GM23248 (cell line): ENCODE measurements around the gene LILRB1. TPM values are rescaled to one million over a fixed set of nuclear protein-coding genes. Genes with fewer than 3 reads are reported as not detected.
"Not testable (repeated sequence)": the region's sequence is repeated elsewhere in the genome, so short reads cannot be mapped to it uniquely, and the experiment has no call there.

Experiments used
- DNase-seq: peaks from one replicate; pipeline ENCODE4 v3.0.0-alpha.2; 2015
- H2AFZ ChIP-seq: fragments of 200-600 bp; sonication (generic); 2 replicates; pipeline ENCODE4 v1.6.1; 2016; ENCODE audit warnings: antibody characterized with exemption
- H3F3A ChIP-seq: fragments of 200-600 bp; sonication (generic); 2 replicates; pipeline ENCODE4 v1.6.1; 2016; ENCODE audit warnings: mild to moderate bottlenecking, antibody characterized with exemption, mixed run types; ENCODE audit not compliant: insufficient read depth
- H3K27ac ChIP-seq: fragments of 200-600 bp; sonication (generic); 2 replicates; pipeline ENCODE4 v1.5.1; 2016; ENCODE audit warnings: mild to moderate bottlenecking
- H3K27me3 ChIP-seq: fragments of 200-600 bp; sonication (generic); replicated peaks from 2 replicates; pipeline ENCODE4 v1.6.1; 2016; ENCODE audit warnings: mild to moderate bottlenecking; ENCODE audit not compliant: insufficient read depth
- H3K36me3 ChIP-seq: fragments of 200-600 bp; sonication (generic); 2 replicates; pipeline ENCODE4 v1.6.1; 2016; ENCODE audit warnings: low read depth, mild to moderate bottlenecking
- H3K4me1 ChIP-seq: fragments of 200-600 bp; sonication (generic); 2 replicates; pipeline ENCODE4 v1.6.1; 2016; ENCODE audit warnings: mild to moderate bottlenecking; ENCODE audit not compliant: insufficient read depth
- H3K4me2 ChIP-seq: fragments of 200-600 bp; sonication (generic); one replicate; pipeline ENCODE4 v1.6.1; 2016; ENCODE audit warnings: mild to moderate bottlenecking; ENCODE audit not compliant: unreplicated experiment
- H3K4me3 ChIP-seq: fragments of 200-600 bp; sonication (generic); 2 replicates; pipeline ENCODE4 v1.5.1; 2016; ENCODE audit warnings: mild to moderate bottlenecking
- H3K79me2 ChIP-seq: fragments of 200-600 bp; sonication (generic); 2 replicates; pipeline ENCODE4 v1.6.1; 2016; ENCODE audit warnings: mild to moderate bottlenecking; ENCODE audit not compliant: insufficient read depth
- H3K9ac ChIP-seq: fragments of 200-600 bp; sonication (generic); 2 replicates; pipeline ENCODE4 v1.6.1; 2016; ENCODE audit warnings: mild to moderate bottlenecking
- H3K9me2 ChIP-seq: fragments of 200-600 bp; sonication (generic); 2 replicates; pipeline ENCODE4 v1.6.1; 2016; ENCODE audit warnings: mixed run types, mild to moderate bottlenecking, moderate library complexity; ENCODE audit not compliant: insufficient read depth
- H3K9me3 ChIP-seq: fragments of 200-600 bp; sonication (generic); one replicate; pipeline ENCODE4 v1.6.1; 2017; ENCODE audit warnings: low read depth
- H4K20me1 ChIP-seq: fragments of 200-600 bp; sonication (generic); 2 replicates; pipeline ENCODE4 v1.6.0; 2016; ENCODE audit not compliant: insufficient read depth
- EZH2 ChIP-seq: fragments of 200-600 bp; sonication (generic); IDR thresholded peaks from 2 replicates; pipeline ENCODE4 v1.6.1; 2018; ENCODE audit warnings: antibody characterized with exemption, mild to moderate bottlenecking; ENCODE audit not compliant: insufficient read depth, poor library complexity, severe bottlenecking
- EZH2phosphoT487 ChIP-seq: fragments of 200-600 bp; sonication (generic); IDR thresholded peaks from 2 replicates; pipeline ENCODE4 v1.6.1; 2018; ENCODE audit warnings: antibody characterized with exemption, moderate library complexity, mild to moderate bottlenecking, low read depth; ENCODE audit not compliant: insufficient read depth
- WGBS, 2 experiments: methylation state at CpG; one replicate each; pipeline ENCODE4 v1.1.6; 2015 to 2017; ENCODE audit warnings: low lambda C conversion rate in 2 of 2, low coverage in 1 of 2; ENCODE audit errors: missing lambda C conversion rate in 2 of 2; 5-methylcytosine and 5-hydroxymethylcytosine counted together
- in situ Hi-C: fragments of 300-500 bp; cut with MboI; formaldehyde crosslinking; loops from 2 replicates; pipeline ENCODE4 v1.15.0; 2020
- polyA plus RNA-seq: library from polyadenylated mRNA; unstranded; fragments of >200 nt; fragmentation: Nextera tagmentation; extraction: Ambion mirVana; gene quantifications from 2 replicates; pipeline ENCODE4 v1.2.1, GENCODE V29; 2016
- total RNA-seq: library from RNA; depleted of rRNA; stranded (reverse); fragments of >200 nt; shearing (Covaris generic); gene quantifications from 2 replicates; pipeline ENCODE4 v1.2.3, GENCODE V29; 2014

LILRB1 gene
- total and polyA plus RNA-seq, 2 experiments from 2014 or later = 0.06 TPM; not detected in 1

GRCh38 chr19:54620464-54620863 lies 9.8 kb upstream of the LILRB1 start:
- WGBS, 2 experiments = 12 to 17% methylated on average over 4 of the region's 4 CpGs
- Histone ChIP-seq H2AFZ (no peak overlapping the region), H4K20me1 (no peaks in the 10 kb centered on the region), H3F3A (no peaks in the 10 kb centered on the region), H3K9ac (no peak overlapping the region), H3K4me3 (no peak overlapping the region), H3K4me1 (no peaks in the 10 kb centered on the region), H3K9me3 (no peaks in the 10 kb centered on the region), H3K4me2 (no peak overlapping the region), H3K9me2 (no peaks in the 10 kb centered on the region), H3K79me2 (no peaks in the 10 kb centered on the region), H3K36me3 (no peaks in the 10 kb centered on the region), H3K27ac (no peak overlapping the region), H3K27me3 (no peaks in the 10 kb centered on the region)
- no peak for DNase-seq
- in situ Hi-C loops = no loop called here
- TF ChIP-seq EZH2phosphoT487 (no peak), EZH2 (no peak)

GRCh38 chr19:54622431-54622830 lies 7.9 kb upstream of the LILRB1 start:
- H3K4me2 ChIP-seq = no peak overlapping the region
- H2AFZ ChIP-seq = no peak overlapping the region
- no peak overlapping the region for H3K9ac ChIP-seq
- no peaks in the 10 kb centered on the region for H3K4me1 ChIP-seq
- no peaks in the 10 kb centered on the region for H3K27me3 ChIP-seq
- H3F3A ChIP-seq = no peaks in the 10 kb centered on the region
- WGBS, 2 experiments = 5 to 18% methylated on average over 4 of the region's 4 CpGs
- no peak overlapping the region for H3K27ac ChIP-seq
- in situ Hi-C loops = no loop called here
- H3K9me3 ChIP-seq = no peaks in the 10 kb centered on the region
- TF ChIP-seq EZH2phosphoT487 = no peak
- TF ChIP-seq EZH2 = no peak
- no peaks in the 10 kb centered on the region for H4K20me1 ChIP-seq
- H3K4me3 ChIP-seq = no peak overlapping the region
- no peaks in the 10 kb centered on the region for H3K79me2 ChIP-seq
- DNase-seq = no peak
- H3K9me2 ChIP-seq = no peaks in the 10 kb centered on the region
- H3K36me3 ChIP-seq = no peaks in the 10 kb centered on the region

DNA sequence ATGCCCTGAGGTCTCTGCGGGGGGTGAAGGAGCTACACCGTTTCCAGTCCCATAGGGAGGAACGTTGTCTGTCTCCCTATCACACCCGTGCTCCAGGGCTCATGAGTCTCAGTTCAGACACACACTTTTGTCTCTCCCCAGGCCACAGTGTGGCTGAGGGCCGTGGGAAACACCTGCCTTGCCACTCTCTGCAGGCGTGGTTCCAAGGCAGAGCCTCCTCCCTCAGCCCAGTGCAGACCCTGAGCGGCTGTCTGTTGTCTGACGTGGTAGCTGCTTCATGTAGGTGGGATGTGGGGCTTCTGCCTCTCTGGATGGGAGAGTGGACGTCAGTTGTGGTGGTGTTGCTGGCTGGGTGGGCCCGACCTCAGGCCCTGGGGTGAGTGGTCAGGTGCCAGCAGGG lies 6.0 kb upstream of the LILRB1 start:
- H4K20me1 ChIP-seq, in situ Hi-C loops, H3F3A ChIP-seq: not testable (repeated sequence)

GRCh38 chr19:54624934-54625730 lies 5.2 kb upstream of the LILRB1 start:
- H4K20me1 ChIP-seq, H3K9ac ChIP-seq, H3K79me2 ChIP-seq, in situ Hi-C loops, H3K4me3 ChIP-seq, H3K36me3 ChIP-seq, DNase-seq, H3K9me3 ChIP-seq, H3K4me2 ChIP-seq, H2AFZ ChIP-seq, H3F3A ChIP-seq, H3K27me3 ChIP-seq, H3K4me1 ChIP-seq, H3K27ac ChIP-seq, H3K9me2 ChIP-seq: not testable (repeated sequence)
- 30 to 35% methylated on average over 5 to 14 of the region's 15 CpGs for WGBS, 2 experiments

More for the DNA sequence above, 6.0 kb upstream of the LILRB1 start:
- not testable (repeated sequence) for H3K27ac ChIP-seq, H3K4me2 ChIP-seq, H3K27me3 ChIP-seq, DNase-seq, H3K4me3 ChIP-seq, H3K9ac ChIP-seq, H3K9me3 ChIP-seq, H3K4me1 ChIP-seq, H3K9me2 ChIP-seq, H3K79me2 ChIP-seq, H2AFZ ChIP-seq, H3K36me3 ChIP-seq
- WGBS, 2 experiments = 36 to 37% methylated on average over 9 to 10 of the region's 10 CpGs

DNA sequence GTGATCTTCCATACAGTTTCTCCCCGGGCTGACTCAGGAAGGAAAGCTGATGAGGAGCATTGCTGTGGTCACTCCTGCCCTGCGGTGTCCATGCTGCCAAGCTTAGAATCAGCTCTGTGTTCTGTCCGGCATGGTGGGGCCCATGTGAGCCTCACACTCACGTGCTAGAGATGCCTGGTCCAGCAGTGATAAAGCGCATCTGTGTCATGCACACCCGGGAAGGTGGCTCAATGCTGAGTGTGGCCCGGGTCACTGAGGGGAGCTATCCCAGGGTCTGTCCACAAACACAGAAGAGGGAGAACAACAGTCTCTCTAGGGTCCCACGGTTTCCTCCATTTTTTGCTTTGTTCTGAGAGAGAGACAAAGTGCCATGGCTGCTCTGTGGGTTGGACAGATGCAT lies 3.5 kb upstream of the LILRB1 start:
- no peaks in the 10 kb centered on the region for H3F3A ChIP-seq
- no peaks in the 10 kb centered on the region for H3K9me2 ChIP-seq
- DNase-seq = no peak
- no peaks in the 10 kb centered on the region for H4K20me1 ChIP-seq
- H3K9me3 ChIP-seq = no peaks in the 10 kb centered on the region
- in situ Hi-C loops = no loop called here
- WGBS, 2 experiments = 14 to 18% methylated on average over 8 of the region's 8 CpGs
- no peak overlapping the region for H3K27ac ChIP-seq
- H2AFZ ChIP-seq = no peak overlapping the region
- H3K4me2 ChIP-seq = no peak overlapping the region
- H3K36me3 ChIP-seq = no peaks in the 10 kb centered on the region
- no peak for TF ChIP-seq EZH2
- no peak for TF ChIP-seq EZH2phosphoT487
- H3K27me3 ChIP-seq = no peaks in the 10 kb centered on the region
- H3K4me1 ChIP-seq = no peaks in the 10 kb centered on the region
- no peak overlapping the region for H3K9ac ChIP-seq
- no peaks in the 10 kb centered on the region for H3K79me2 ChIP-seq
- H3K4me3 ChIP-seq = no peak overlapping the region

GRCh38 chr19:54627912-54628311 lies 2.4 kb upstream of the LILRB1 start:
- H3K4me3 ChIP-seq, H3K27ac ChIP-seq, H4K20me1 ChIP-seq, H3K4me1 ChIP-seq, H3K9ac ChIP-seq, H3K9me3 ChIP-seq, H3K36me3 ChIP-seq, H3K4me2 ChIP-seq, H3K9me2 ChIP-seq, H3K79me2 ChIP-seq, in situ Hi-C loops, DNase-seq, H3K27me3 ChIP-seq, H3F3A ChIP-seq, H2AFZ ChIP-seq: not testable (repeated sequence)
- 4 to 11% methylated on average over 4 of the region's 4 CpGs for WGBS, 2 experiments
